Neural cell (in vitro differentiated cells): ENCODE measurements around the gene SH2D3A. TPM values are rescaled to one million over a fixed set of nuclear protein-coding genes. Genes with fewer than 3 reads are reported as not detected.
A peak's percentile ranks its signal among the peaks of the same experiment; 100 is the strongest.

Experiments used
- H2AFZ ChIP-seq: fragments of 200-600, 300-800 bp; sonication (generic), shearing (Covaris generic); 2 replicates; pipeline ENCODE4 v1.6.0; 2014; ENCODE audit warnings: low read depth, mild to moderate bottlenecking, antibody characterized with exemption, low read length, moderate library complexity
- H3F3A ChIP-seq: fragments of 200-600 bp; shearing (Covaris generic); 2 replicates; pipeline ENCODE4 v1.6.1; 2016; ENCODE audit warnings: mild to moderate bottlenecking, moderate library complexity, mixed read lengths, antibody characterized with exemption, low read length; ENCODE audit not compliant: insufficient read depth, poor library complexity, severe bottlenecking
- H3K27ac ChIP-seq: fragments of 200-600, 300-800 bp; sonication (generic), shearing (Covaris generic); 2 replicates; pipeline ENCODE4 v1.5.1; 2014; ENCODE audit warnings: mild to moderate bottlenecking, low read length, moderate library complexity
- H3K27me3 ChIP-seq: fragments of 300-800, 200-600 bp; sonication (generic), shearing (Covaris generic); 2 replicates; pipeline ENCODE4 v1.6.0; 2014; ENCODE audit warnings: mild to moderate bottlenecking, low read depth, low read length, moderate library complexity; ENCODE audit not compliant: insufficient read depth
- H3K36me3 ChIP-seq: fragments of 300-800, 200-600 bp; sonication (generic), shearing (Covaris generic); 2 replicates; pipeline ENCODE4 v1.5.1; 2014; ENCODE audit warnings: mild to moderate bottlenecking, antibody characterized with exemption, low read length, moderate library complexity; ENCODE audit not compliant: insufficient read depth
- H3K4me2 ChIP-seq: fragments of 300-800, 200-600 bp; sonication (generic), shearing (Covaris generic); 2 replicates; pipeline ENCODE4 v1.6.0; 2014; ENCODE audit warnings: mild to moderate bottlenecking, low read length
- H3K4me3 ChIP-seq: fragments of 300-800, 200-600 bp; sonication (generic), shearing (Covaris generic); 2 replicates; pipeline ENCODE4 v1.5.1; 2014; ENCODE audit warnings: mild to moderate bottlenecking, low read length, moderate library complexity
- H3K79me2 ChIP-seq: fragments of 200-600 bp; shearing (Covaris generic); replicated peaks from 2 replicates; pipeline ENCODE4 v1.6.0; 2014; ENCODE audit warnings: mild to moderate bottlenecking, low read length, moderate library complexity; ENCODE audit not compliant: insufficient read depth
- H3K9ac ChIP-seq: fragments of 300-800, 200-600 bp; sonication (generic), shearing (Covaris generic); 2 replicates; pipeline ENCODE4 v1.6.1; 2016; ENCODE audit warnings: mild to moderate bottlenecking, low read length, mixed read lengths
- H3K9me2 ChIP-seq: fragments of 200-600 bp; shearing (Covaris generic); 2 replicates; pipeline ENCODE4 v1.6.1; 2016; ENCODE audit warnings: mild to moderate bottlenecking, low read length, mixed read lengths; ENCODE audit not compliant: insufficient read depth
- H3K9me3 ChIP-seq: fragments of 200-600, 300-800 bp; sonication (generic), shearing (Covaris generic); 2 replicates; pipeline ENCODE4 v1.6.1; 2016; ENCODE audit warnings: mild to moderate bottlenecking, mixed run types, low read length, moderate library complexity, mixed read lengths
- H4K20me1 ChIP-seq: fragments of 200-600 bp; shearing (Covaris generic); 2 replicates; pipeline ENCODE4 v1.6.1; 2016; ENCODE audit warnings: mild to moderate bottlenecking, mixed run types; ENCODE audit not compliant: insufficient read depth
- CTCF ChIP-seq: fragments of 450-650 bp; IDR thresholded peaks from 2 replicates; pipeline ENCODE4 v1.5.1; 2014; ENCODE audit warnings: antibody characterized with exemption, mild to moderate bottlenecking, moderate library complexity; ENCODE audit not compliant: poor library complexity, severe bottlenecking
- EP300 ChIP-seq: fragments of 450-650 bp; conservative IDR thresholded peaks from 2 replicates; pipeline ENCODE4 v1.6.1; 2014; ENCODE audit warnings: antibody characterized with exemption, mild to moderate bottlenecking, moderate library complexity; ENCODE audit not compliant: poor library complexity, severe bottlenecking
- EZH2 ChIP-seq: fragments of 200-600, 300-800 bp; shearing (Covaris generic), sonication (generic); IDR thresholded peaks from 2 replicates; pipeline ENCODE4 v1.6.1; 2014; ENCODE audit warnings: antibody characterized with exemption, low read length, borderline replicate concordance, mild to moderate bottlenecking; ENCODE audit not compliant: insufficient read depth, poor library complexity, severe bottlenecking
- MXI1 ChIP-seq: fragments of 450-650 bp; conservative IDR thresholded peaks from 2 replicates; pipeline ENCODE4 v1.6.1; 2014; ENCODE audit warnings: antibody characterized with exemption, mild to moderate bottlenecking; ENCODE audit not compliant: poor library complexity, severe bottlenecking
- POLR2AphosphoS5 ChIP-seq: IDR thresholded peaks from 2 replicates; pipeline ENCODE4 v1.6.1; 2012
- RAD21 ChIP-seq: fragments of 450-650 bp; conservative IDR thresholded peaks from 2 replicates; pipeline ENCODE4 v1.6.1; 2014; ENCODE audit warnings: antibody characterized with exemption, mild to moderate bottlenecking, moderate library complexity
- REST ChIP-seq: IDR thresholded peaks from 2 replicates; pipeline ENCODE4 v1.6.1; 2012; ENCODE audit warnings: borderline replicate concordance
- SMC3 ChIP-seq: fragments of 450-650 bp; conservative IDR thresholded peaks from 2 replicates; pipeline ENCODE4 v1.6.1; 2014; ENCODE audit warnings: antibody characterized with exemption, mild to moderate bottlenecking, moderate library complexity; ENCODE audit not compliant: poor library complexity
- TAF1 ChIP-seq: IDR thresholded peaks from 2 replicates; pipeline ENCODE4 v1.6.1; 2012; ENCODE audit warnings: low read depth
- polyA plus RNA-seq: library from polyadenylated mRNA; depleted of rRNA; stranded (reverse); fragments of >200 nt; gene quantifications from 2 replicates; pipeline ENCODE4 v1.2.3, GENCODE V29; 2014

Gene SH2D3A
- polyA plus RNA-seq, 1 donor from 2014 or later, result 3.6 TPM

- Histone ChIP-seq H3K4me3 (peak overlapping the region; percentile 74), H3K9me3 (no peaks in the 10 kb centered on the region), H3K9me2 (no peaks in the 10 kb centered on the region), H3F3A (no peaks in the 10 kb centered on the region), H3K79me2 (no peaks in the 10 kb centered on the region), H3K4me2 (no peak overlapping the region), H4K20me1 (no peaks in the 10 kb centered on the region), H3K27ac (no peak overlapping the region), H3K36me3 (no peaks in the 10 kb centered on the region), H3K27me3 (peaks cover 7% of the 10 kb centered on the region), H2AFZ (no peak overlapping the region), H3K9ac (no peak overlapping the region)
- TF ChIP-seq EP300, result no peak
- no peak for TF ChIP-seq EZH2
- TF ChIP-seq CTCF, result no peak
- TF ChIP-seq MXI1, result no peak
- TF ChIP-seq SMC3, result no peak
- no peak for TF ChIP-seq TAF1
- no peak for TF ChIP-seq POLR2AphosphoS5
- TF ChIP-seq RAD21, result no peak
Observed at GRCh38 chr19:6735181-6735911, 31.9 kb downstream of the SH2D3A start.

GRCh38 chr19:6734096-6734696 lies 33.0 kb downstream of the SH2D3A start:
- Histone ChIP-seq H3K36me3 (no peaks in the 10 kb centered on the region), H3K4me2 (no peak overlapping the region)

More at GRCh38 chr19:6734096-6734696, 33.0 kb downstream of the SH2D3A start:
- Histone ChIP-seq H3K9me3 (no peaks in the 10 kb centered on the region), H3K79me2 (no peaks in the 10 kb centered on the region), H3K9me2 (no peaks in the 10 kb centered on the region), H4K20me1 (no peaks in the 10 kb centered on the region), H3K4me3 (no peak overlapping the region), H3K9ac (no peak overlapping the region), H3K27me3 (no peaks in the 10 kb centered on the region), H3K27ac (no peak overlapping the region), H3F3A (no peaks in the 10 kb centered on the region), H2AFZ (no peak overlapping the region)
- no peak for TF ChIP-seq MXI1
- no peak for TF ChIP-seq SMC3
- no peak for TF ChIP-seq POLR2AphosphoS5
- TF ChIP-seq EZH2, result no peak
- no peak for TF ChIP-seq CTCF
- no peak for TF ChIP-seq REST
- no peak for TF ChIP-seq RAD21
- TF ChIP-seq TAF1, result no peak
